Measurements from ENCODE around the gene PRKAG3.

PRKAG3 gene

GRCh38 chr2:218839888-218840287 is 8.3 kb upstream of the PRKAG3 start:
- DNase-seq (ENCODE audit: low read depth): no peak

- DNase-seq (ENCODE audit: low read depth): no peak
Observed at GRCh38 chr2:218839430-218839829, 7.8 kb upstream of the PRKAG3 start.

DNA sequence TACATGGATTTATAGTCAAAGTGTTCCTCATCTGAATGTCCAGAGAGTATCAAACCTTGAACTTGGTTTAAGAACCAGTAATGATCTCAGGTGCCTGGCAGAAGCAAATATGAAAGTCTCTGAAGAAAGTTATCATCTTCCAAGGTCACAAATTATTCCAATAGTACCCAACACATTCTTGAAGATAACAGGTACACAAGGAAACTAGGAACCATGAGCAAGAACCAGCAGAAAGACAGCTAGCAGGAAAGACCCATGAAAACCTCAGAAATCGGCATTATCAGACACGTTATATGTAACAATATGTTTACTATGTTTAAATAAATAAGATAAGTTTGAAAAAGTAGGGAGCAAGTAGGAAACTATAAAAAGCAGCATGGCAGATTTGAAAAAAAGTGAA is 5.9 kb upstream of the PRKAG3 start:
- DNase-seq (ENCODE audit: low read depth): no peak

GRCh38 chr2:218834685-218835084 is 3.1 kb upstream of the PRKAG3 start:
- no peak for DNase-seq (ENCODE audit: low read depth)

- DNase-seq (ENCODE audit: low read depth): no peak
Observed at GRCh38 chr2:218833023-218833609, 1.5 kb upstream of the PRKAG3 start.

GRCh38 chr2:218832520-218832919 is 917 bp upstream of the PRKAG3 start:
- no peak for DNase-seq (ENCODE audit: low read depth)

DNA sequence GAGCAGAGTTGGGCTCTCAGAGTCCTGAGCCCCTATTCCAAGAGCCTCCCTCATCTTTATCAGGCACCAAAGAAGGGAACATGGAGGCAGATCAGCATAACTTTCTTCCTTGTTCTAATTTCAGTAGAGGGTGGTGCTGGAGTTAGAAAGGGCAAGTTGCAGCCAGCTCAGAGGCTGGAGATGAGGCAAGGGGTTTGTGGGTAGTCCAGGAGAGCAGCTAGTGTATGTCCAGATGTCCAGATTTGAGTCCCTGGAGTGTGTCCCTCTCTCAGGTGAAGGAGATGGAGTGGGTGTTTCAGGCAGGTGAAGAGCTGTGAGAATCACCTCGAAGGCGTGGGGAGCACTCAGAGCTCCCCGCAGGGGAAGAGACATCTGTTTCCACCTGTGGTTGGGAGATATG is 478 bp upstream of the PRKAG3 start:
- no peak for DNase-seq (ENCODE audit: low read depth)

- DNase-seq (ENCODE audit: low read depth): no peak
Observed at GRCh38 chr2:218830526-218831306, 887 bp downstream of the PRKAG3 start.

DNA sequence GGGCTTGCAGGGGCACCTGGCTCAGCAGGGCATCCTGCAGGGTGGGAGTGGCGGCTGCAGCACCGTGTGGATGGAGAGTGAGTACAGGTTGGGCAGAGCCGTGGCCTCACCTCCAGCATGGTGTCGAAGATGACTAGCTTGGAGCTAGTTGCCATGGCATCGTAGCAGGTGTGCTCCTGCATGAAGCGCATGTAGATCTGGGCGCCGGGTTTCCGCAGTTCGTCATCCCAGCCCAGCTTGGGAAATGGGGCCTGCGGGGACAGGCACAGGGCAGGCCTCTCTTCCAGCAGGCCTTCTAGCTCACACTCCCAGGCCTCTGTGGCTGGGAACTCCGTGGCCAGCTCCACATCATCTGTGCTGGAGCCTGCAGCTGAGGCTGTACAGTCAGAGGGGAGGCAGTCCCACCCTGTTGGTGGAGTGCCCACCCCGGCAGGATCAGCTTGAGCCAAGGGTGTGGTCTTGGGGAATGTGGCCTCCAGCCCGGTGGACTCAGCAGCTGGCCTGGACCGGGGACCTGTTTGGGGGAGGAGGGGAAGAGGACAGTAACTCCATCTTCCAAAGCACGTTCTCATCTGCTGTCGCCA is 1.6 kb downstream of the PRKAG3 start:
- DNase-seq (ENCODE audit: low read depth): no peak

- DNase-seq (ENCODE audit: low read depth): no peak
Observed at GRCh38 chr2:218828477-218828778, 3.2 kb downstream of the PRKAG3 start.

GRCh38 chr2:218827701-218828476 is 3.7 kb downstream of the PRKAG3 start:
- no peak for DNase-seq (ENCODE audit: low read depth)

- no peak for DNase-seq (ENCODE audit: low read depth)
Observed at GRCh38 chr2:218826791-218827190, 4.8 kb downstream of the PRKAG3 start.

DNA sequence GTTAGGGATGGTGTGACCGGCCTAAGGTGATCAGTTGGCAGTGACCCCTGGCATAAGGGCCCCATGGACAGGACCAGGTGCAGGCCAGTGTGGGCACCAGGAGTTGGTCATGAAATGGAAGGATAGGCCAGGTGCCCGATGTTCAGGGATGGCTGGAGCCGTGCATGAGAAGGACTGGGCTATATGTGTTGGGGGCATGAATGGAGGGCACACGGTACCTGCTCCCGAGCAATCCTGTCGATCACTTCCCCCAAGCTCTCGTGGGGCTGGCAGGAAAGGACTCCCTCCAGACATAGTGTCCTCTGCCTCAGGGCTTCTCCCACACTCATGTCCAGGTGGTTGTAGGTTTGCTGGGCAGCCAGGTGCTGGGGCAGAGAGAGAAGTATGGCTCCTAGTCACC is 7.6 kb downstream of the PRKAG3 start:
- DNase-seq (ENCODE audit: low read depth): no peak

GRCh38 chr2:218823196-218823855 is 8.3 kb downstream of the PRKAG3 start:
- no peak for DNase-seq (ENCODE audit: low read depth)

GRCh38 chr2:218822622-218823021 is 9.0 kb downstream of the PRKAG3 start:
- no peak for DNase-seq (ENCODE audit: low read depth)

- no peak for DNase-seq (ENCODE audit: low read depth)
Observed at GRCh38 chr2:218821605-218822211, 9.9 kb downstream of the PRKAG3 start.

- no peak for DNase-seq (ENCODE audit: low read depth)
Observed at GRCh38 chr2:218820746-218821369, 10.7 kb downstream of the PRKAG3 start.

DNA sequence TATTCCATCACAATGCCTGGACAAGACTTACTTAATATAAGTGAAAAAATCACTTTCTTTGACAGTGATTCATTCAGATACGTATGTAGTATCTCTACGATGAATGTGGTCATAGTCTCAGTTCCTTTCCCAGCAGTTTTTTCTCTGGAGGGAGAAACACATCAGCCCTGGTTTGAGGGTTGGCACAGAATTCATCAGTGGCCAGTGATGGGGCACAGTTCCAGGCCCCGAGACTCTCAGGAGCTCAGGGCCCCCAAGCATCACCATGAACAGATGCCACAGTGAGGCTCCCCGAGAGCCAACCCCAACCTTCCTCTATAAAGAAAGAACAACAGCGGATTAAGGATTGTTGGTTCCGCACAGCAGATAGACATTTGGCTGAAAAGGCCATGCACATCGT is 12.5 kb downstream of the PRKAG3 start:
- DNase-seq (ENCODE audit: low read depth): no peak

- no peak for DNase-seq (ENCODE audit: low read depth)
Observed at GRCh38 chr2:218816561-218817011, 15.0 kb downstream of the PRKAG3 start.

GRCh38 chr2:218815649-218816048 is 16.0 kb downstream of the PRKAG3 start:
- no peak for DNase-seq (ENCODE audit: low read depth)

DNA sequence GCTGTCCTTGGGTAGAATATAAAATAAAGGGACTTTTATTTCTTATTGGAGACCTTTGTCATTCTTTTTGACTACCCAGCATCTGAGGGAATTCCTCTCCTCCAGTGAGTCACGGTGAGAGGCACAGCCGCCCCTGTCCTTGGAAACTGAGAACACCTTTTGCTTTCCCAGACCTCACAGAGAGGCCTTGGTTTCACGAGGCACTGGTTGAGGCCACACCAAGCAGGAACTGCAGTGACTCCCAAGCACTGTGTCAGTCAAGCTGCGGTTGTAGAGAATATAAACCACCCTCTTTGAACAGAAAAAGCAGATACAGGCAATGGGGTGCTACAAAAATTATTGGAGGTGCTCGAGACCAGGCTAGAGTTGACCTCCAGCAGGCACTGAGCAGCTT is 16.4 kb downstream of the PRKAG3 start:
- no peak for DNase-seq (ENCODE audit: low read depth)

Data from stimulated activated CD4-positive, alpha-beta T cell treated with anti-CD3 and anti-CD28 coated beads, Interleukin-2, amount 100 ng/mL, for 4 hours (primary cell).